Duodenal mucosa (tissue), 2 donors: Measurements from ENCODE around the gene RBM20.

Experiments
- H3K27ac ChIP-seq: one replicate; pipeline ENCODE4 v1.7.0; 2013; ENCODE audit warnings: low read depth, low read length
- H3K27me3 ChIP-seq, 2 donors: one replicate each; pipeline ENCODE4 v1.7.0; 2013; ENCODE audit warnings: low read length in 2 of 2, control low read depth in 1 of 2; ENCODE audit not compliant: insufficient read depth in 2 of 2, control insufficient read depth in 1 of 2
- H3K36me3 ChIP-seq, 2 donors: one replicate each; pipeline ENCODE4 v1.7.0; 2013; ENCODE audit warnings: low read length in 2 of 2, control low read depth in 1 of 2; ENCODE audit not compliant: insufficient read depth in 2 of 2, control insufficient read depth in 1 of 2
- H3K4me1 ChIP-seq, 2 donors: one replicate each; pipeline ENCODE4 v1.7.0; 2013; ENCODE audit warnings: low read length in 2 of 2, control low read depth in 1 of 2; ENCODE audit not compliant: insufficient read depth in 2 of 2, control insufficient read depth in 1 of 2
- H3K4me3 ChIP-seq, 2 donors: one replicate each; pipeline ENCODE4 v1.7.0; 2013; ENCODE audit warnings: low read length in 2 of 2, low read depth in 1 of 2
- H3K9ac ChIP-seq, 2 donors: one replicate each; pipeline ENCODE4 v1.7.0; 2013; ENCODE audit warnings: low read length in 2 of 2, low read depth in 1 of 2
- H3K9me3 ChIP-seq, 2 donors: one replicate each; pipeline ENCODE4 v1.7.0; 2013; ENCODE audit warnings: low read length in 2 of 2, control low read depth in 1 of 2; ENCODE audit not compliant: control insufficient read depth in 1 of 2

RBM20 gene

DNA sequence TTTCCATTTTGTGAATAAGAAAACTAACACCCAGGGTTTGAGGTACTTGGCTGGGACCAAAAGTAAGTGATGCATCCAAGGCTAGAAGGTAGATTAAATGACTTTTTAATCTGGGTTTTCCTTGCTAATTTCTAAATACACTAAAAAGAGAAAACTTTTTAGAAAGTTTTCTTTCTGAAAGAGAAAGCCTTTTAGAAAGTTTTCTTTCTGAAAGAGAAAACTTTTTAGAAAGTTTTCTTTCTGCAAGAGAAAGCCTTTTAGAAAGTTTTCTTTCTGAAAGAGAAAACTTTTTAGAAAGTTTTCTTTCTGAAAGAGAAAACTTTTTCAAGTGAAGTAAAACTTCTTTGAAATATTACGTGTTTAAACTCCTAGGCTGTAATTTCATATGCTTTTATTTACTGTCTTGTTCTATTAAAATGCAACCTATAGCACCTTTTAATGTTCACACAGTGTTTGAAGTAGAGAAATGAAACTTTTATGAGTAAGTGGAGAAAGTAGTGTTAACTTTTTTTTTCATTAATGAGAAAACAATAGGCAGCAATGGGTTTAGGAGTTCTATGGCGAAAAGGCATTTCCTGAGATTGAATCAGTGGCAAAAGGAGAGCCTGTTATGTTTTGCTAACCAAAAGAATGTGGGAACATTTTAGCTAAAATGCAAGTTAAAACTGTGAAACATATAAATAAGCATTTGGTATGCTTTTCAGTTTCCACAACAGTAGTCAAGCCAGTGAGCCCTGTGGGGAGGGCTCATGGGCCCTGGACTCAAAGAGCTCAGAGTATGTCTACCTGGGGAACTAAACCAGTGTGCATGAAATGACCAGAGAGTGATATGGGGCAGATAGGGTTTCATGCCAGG is 103.7 kb downstream of the RBM20 start:
- no peak overlapping the region for H3K9ac ChIP-seq
- H3K27me3 ChIP-seq: no peaks in the 10 kb centered on the region
- H3K36me3 ChIP-seq: no peaks in the 10 kb centered on the region
- H3K4me1 ChIP-seq: no peaks in the 10 kb centered on the region
- H3K27ac ChIP-seq: no peak overlapping the region
- H3K4me3 ChIP-seq: no peak overlapping the region
- H3K9me3 ChIP-seq: peaks cover 5 to 6% of the 10 kb centered on the region in 2 donors

DNA sequence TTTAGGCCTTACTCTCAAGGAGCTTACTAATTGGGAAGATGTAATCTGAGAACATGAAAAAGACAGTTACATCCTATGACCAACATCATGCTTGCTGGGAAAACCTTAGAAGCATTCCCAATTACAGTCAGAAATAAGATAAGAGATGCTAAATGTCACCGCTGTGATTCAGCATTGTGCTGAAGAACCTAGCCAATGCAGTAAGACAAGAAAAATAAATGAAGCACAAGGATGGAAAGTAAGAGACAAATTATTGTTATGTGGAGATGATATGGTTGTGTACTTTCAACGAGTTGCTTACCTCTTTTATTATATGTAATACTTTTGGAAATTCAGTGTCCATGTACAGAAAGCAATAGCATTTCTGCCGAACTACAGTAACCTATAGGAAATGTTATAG is 104.8 kb downstream of the RBM20 start:
- no peak overlapping the region for H3K27ac ChIP-seq
- H3K9me3 ChIP-seq: peaks cover 5 to 6% of the 10 kb centered on the region in 2 donors
- H3K36me3 ChIP-seq: no peaks in the 10 kb centered on the region
- H3K9ac ChIP-seq: no peak overlapping the region
- no peak overlapping the region for H3K4me3 ChIP-seq
- no peaks in the 10 kb centered on the region for H3K4me1 ChIP-seq
- H3K27me3 ChIP-seq: no peaks in the 10 kb centered on the region

- no peak overlapping the region for H3K27ac ChIP-seq
- peaks cover 5 to 6% of the 10 kb centered on the region in 2 donors for H3K9me3 ChIP-seq
- H3K9ac ChIP-seq: no peak overlapping the region
- H3K4me1 ChIP-seq: no peaks in the 10 kb centered on the region
- no peak overlapping the region for H3K4me3 ChIP-seq
- no peaks in the 10 kb centered on the region for H3K36me3 ChIP-seq
- no peaks in the 10 kb centered on the region for H3K27me3 ChIP-seq
Observed at GRCh38 chr10:110750931-110751330, 106.8 kb downstream of the RBM20 start.

- Histone ChIP-seq H3K9ac (no peak overlapping the region), H3K4me1 (peaks cover 0 to under 1% of the 10 kb centered on the region in 2 donors), H3K9me3 (peaks cover 5 to 6% of the 10 kb centered on the region in 2 donors), H3K27me3 (no peaks in the 10 kb centered on the region), H3K36me3 (no peaks in the 10 kb centered on the region), H3K4me3 (no peak overlapping the region), H3K27ac (no peak overlapping the region)
Observed at GRCh38 chr10:110751850-110752249, 107.7 kb downstream of the RBM20 start.

GRCh38 chr10:110753462-110753861 is 109.3 kb downstream of the RBM20 start:
- H3K4me3 ChIP-seq: no peak overlapping the region
- H3K27me3 ChIP-seq: no peaks in the 10 kb centered on the region
- H3K9ac ChIP-seq: no peak overlapping the region
- peaks cover 5 to 6% of the 10 kb centered on the region in 2 donors for H3K9me3 ChIP-seq
- peaks cover 10 to 11% of the 10 kb centered on the region in 2 donors for H3K4me1 ChIP-seq
- H3K36me3 ChIP-seq: no peaks in the 10 kb centered on the region
- no peak overlapping the region for H3K27ac ChIP-seq

GRCh38 chr10:110754375-110755105 is 110.4 kb downstream of the RBM20 start:
- H3K9ac ChIP-seq: no peak overlapping the region
- H3K27ac ChIP-seq: no peak overlapping the region
- no peaks in the 10 kb centered on the region for H3K27me3 ChIP-seq
- no peaks in the 10 kb centered on the region for H3K9me3 ChIP-seq
- peaks cover 10 to 11% of the 10 kb centered on the region in 2 donors for H3K4me1 ChIP-seq
- H3K4me3 ChIP-seq: no peak overlapping the region
- H3K36me3 ChIP-seq: no peaks in the 10 kb centered on the region

GRCh38 chr10:110755781-110756180 is 111.6 kb downstream of the RBM20 start:
- no peak overlapping the region for H3K9ac ChIP-seq
- peaks cover 10 to 11% of the 10 kb centered on the region in 2 donors for H3K4me1 ChIP-seq
- H3K27ac ChIP-seq: no peak overlapping the region
- H3K4me3 ChIP-seq: no peak overlapping the region
- no peaks in the 10 kb centered on the region for H3K27me3 ChIP-seq
- no peaks in the 10 kb centered on the region for H3K36me3 ChIP-seq
- no peaks in the 10 kb centered on the region for H3K9me3 ChIP-seq

GRCh38 chr10:110756876-110757275 is 112.7 kb downstream of the RBM20 start:
- no peaks in the 10 kb centered on the region for H3K27me3 ChIP-seq
- H3K9me3 ChIP-seq: no peaks in the 10 kb centered on the region
- no peaks in the 10 kb centered on the region for H3K36me3 ChIP-seq
- H3K4me1 ChIP-seq: peaks cover 10 to 11% of the 10 kb centered on the region in 2 donors
- no peak overlapping the region for H3K27ac ChIP-seq
- no peak overlapping the region for H3K4me3 ChIP-seq
- no peak overlapping the region for H3K9ac ChIP-seq

- no peak overlapping the region for H3K9ac ChIP-seq
- H3K4me3 ChIP-seq: no peak overlapping the region
- no peaks in the 10 kb centered on the region for H3K36me3 ChIP-seq
- H3K4me1 ChIP-seq: peaks cover 10 to 11% of the 10 kb centered on the region in 2 donors
- H3K27ac ChIP-seq: no peak overlapping the region
- H3K27me3 ChIP-seq: no peaks in the 10 kb centered on the region
- H3K9me3 ChIP-seq: no peaks in the 10 kb centered on the region
Observed at GRCh38 chr10:110757586-110757985, 113.5 kb downstream of the RBM20 start.

- Histone ChIP-seq H3K27ac (no peak overlapping the region), H3K9me3 (no peaks in the 10 kb centered on the region), H3K4me3 (no peak overlapping the region), H3K36me3 (no peaks in the 10 kb centered on the region), H3K9ac (no peak overlapping the region), H3K27me3 (no peaks in the 10 kb centered on the region), H3K4me1 (peaks cover 10 to 11% of the 10 kb centered on the region in 2 donors)
Observed at GRCh38 chr10:110758128-110758765, 114.1 kb downstream of the RBM20 start.
